PC-3 (cell line): ENCODE data around the gene GRIA4.

ENCODE experiments used
- EZH2 ChIP-seq: fragments of 300-600 bp; sonication (generic); IDR thresholded peaks from one replicate; pipeline ENCODE4 v1.6.1; 2017; ENCODE audit warnings: antibody characterized with exemption, mild to moderate bottlenecking, low read length; ENCODE audit not compliant: unreplicated experiment
- EZH2phosphoT487 ChIP-seq: fragments of 300-600 bp; sonication (generic); IDR thresholded peaks from 2 replicates; pipeline ENCODE4 v1.6.1; 2018; ENCODE audit warnings: mild to moderate bottlenecking, antibody characterized with exemption, low read length, borderline replicate concordance
- TF ChIP-seq, protein P1 (sequence below): fragments of 300-600 bp; sonication (generic); conservative IDR thresholded peaks from 2 replicates; pipeline ENCODE4 v1.5.1; 2017; ENCODE audit warnings: antibody characterized with exemption, low read depth, mild to moderate bottlenecking, low read length

DNA sequence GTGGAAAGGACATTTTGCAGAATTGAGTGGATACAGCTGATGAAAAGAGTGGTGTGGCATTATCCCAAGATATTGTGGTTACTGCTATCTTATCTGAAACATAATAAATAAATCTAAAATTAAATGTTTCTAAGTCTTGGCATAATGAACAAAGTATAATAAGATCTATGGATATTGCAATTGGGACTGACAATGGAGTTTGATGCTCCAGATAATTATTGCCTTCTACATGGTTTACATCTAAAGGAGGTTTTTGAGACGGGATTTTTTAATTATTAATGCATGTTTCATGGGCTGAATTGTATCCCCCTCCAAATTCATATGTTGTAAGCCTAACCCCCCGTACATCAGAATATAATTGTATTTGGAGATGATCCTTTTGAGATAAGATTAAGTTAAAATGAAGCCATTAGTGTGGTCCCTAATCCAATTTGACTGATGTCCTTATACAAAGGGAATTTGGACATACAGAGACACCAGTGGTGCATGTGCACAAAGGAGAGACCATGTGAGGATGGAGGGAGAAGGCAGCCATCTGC, 213.7 kb downstream of the GRIA4 start:
- TF ChIP-seq, protein P1, sequence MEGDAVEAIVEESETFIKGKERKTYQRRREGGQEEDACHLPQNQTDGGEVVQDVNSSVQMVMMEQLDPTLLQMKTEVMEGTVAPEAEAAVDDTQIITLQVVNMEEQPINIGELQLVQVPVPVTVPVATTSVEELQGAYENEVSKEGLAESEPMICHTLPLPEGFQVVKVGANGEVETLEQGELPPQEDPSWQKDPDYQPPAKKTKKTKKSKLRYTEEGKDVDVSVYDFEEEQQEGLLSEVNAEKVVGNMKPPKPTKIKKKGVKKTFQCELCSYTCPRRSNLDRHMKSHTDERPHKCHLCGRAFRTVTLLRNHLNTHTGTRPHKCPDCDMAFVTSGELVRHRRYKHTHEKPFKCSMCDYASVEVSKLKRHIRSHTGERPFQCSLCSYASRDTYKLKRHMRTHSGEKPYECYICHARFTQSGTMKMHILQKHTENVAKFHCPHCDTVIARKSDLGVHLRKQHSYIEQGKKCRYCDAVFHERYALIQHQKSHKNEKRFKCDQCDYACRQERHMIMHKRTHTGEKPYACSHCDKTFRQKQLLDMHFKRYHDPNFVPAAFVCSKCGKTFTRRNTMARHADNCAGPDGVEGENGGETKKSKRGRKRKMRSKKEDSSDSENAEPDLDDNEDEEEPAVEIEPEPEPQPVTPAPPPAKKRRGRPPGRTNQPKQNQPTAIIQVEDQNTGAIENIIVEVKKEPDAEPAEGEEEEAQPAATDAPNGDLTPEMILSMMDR = no peak
- TF ChIP-seq EZH2 (no peak), EZH2phosphoT487 (no peak)
